Lower leg skin (tissue), 3 donors: ENCODE data around the gene RGS9BP.
"Not testable (repeated sequence)": the region's sequence is repeated elsewhere in the genome, so short reads cannot be mapped to it uniquely, and the experiment has no call there.

ENCODE experiments used
- CTCF ChIP-seq, 3 donors: fragments of 450-650 bp; IDR thresholded peaks; one replicate each; pipeline ENCODE4 v1.5.1; 2016; ENCODE audit warnings: antibody characterized with exemption in 3 of 3, mild to moderate bottlenecking in 3 of 3, moderate library complexity in 2 of 3
- POLR2A ChIP-seq, 2 donors: fragments of 450-650 bp; IDR thresholded peaks; one replicate each; pipeline ENCODE4 v1.6.1; 2016 to 2017; ENCODE audit warnings: antibody characterized with exemption in 2 of 2, mild to moderate bottlenecking in 1 of 2, moderate library complexity in 1 of 2

- not testable (repeated sequence) for TF ChIP-seq CTCF, POLR2A (IDR thresholded peaks at IDR 0.05)
Observed at GRCh38 chr19:32656379-32656778, 19.3 kb upstream of the RGS9BP start.
